HG02852 (cell line): ENCODE measurements around the gene HAPLN1.

Experiments
- ATAC-seq: cut with Tn5 transposase; IDR thresholded peaks from one replicate; pipeline ENCODE4 v1.9.1; 2021; ENCODE audit warnings: mild to moderate bottlenecking, moderate library complexity; ENCODE audit not compliant: unreplicated experiment

The HAPLN1 gene

GRCh38 chr5:83645936-83646335 is 74.7 kb downstream of the HAPLN1 start:
- ATAC-seq: no peak

DNA sequence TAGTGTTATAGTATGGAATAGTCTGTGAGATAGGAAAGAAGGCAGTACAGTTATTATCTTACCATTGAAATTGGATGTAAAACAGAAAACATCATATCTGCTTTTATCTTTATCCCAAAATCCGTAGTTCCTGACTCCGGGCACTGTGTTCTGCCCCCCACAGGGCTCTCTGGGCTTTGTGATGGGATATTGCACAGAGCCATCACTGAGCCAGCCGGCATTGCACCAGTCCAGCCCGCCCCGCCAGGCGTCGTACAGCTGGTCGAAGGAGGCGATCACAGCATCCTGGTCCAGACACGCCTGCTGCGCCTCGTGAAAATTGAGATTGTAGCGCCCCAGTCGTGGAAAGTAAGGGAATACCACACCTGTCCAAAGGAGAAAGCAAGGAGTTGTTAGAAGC is 76.4 kb downstream of the HAPLN1 start:
- no peak for ATAC-seq

DNA sequence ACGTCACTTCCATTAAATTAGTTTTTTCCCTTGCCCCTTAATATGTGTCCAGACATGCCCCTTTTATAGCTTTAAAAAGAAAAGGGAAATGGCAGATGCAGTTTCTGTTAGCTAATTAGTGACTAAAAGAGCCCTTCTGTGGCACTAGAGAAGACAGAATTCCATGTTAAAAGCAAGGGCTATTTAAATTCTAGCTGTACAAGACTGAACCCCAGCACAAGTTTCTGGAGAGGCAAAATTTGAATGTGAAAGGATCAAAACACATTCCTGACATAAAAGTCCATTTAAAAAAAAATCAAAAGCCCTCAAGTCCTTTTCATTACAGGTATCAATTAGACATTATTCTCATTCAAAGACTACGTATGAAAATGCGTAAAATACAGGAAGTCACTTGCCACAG is 78.7 kb downstream of the HAPLN1 start:
- ATAC-seq: no peak

DNA sequence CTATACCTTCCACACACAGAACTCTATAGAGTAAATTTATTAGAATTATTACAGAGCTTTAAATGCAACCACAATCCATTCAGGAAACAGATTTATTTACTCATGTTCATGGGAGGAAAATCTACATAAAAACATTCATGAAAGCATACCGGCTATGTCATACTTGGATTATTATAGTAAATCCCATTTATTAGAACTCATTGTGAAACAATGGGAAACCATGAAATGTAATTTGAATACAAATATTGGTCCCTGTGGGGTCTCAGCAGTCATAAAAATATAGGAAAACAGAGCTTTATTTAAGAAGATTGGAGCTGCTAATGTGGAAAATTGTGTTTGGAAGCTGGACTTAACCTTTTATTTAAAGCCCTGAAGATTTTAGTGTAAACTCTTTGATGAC is 80.7 kb downstream of the HAPLN1 start:
- ATAC-seq: no peak

DNA sequence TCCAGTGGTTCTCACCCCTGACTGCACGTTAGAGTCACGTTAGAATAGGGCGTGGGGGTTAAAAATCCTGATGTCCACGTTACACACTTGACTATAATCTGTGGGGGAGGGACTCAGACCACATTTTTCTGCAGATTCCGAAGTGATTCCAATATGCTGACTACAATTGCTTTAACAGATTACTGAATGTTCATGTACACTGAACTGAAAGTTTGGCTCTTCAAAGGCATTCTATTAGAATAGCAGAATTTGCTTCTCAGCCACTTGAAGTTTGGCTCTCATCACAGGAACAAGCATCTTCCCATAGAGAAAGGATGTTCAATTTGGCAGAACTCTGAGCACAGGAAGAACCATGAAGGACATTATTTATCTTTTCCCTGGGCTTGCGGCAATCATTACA is 84.5 kb downstream of the HAPLN1 start:
- ATAC-seq: no peak

DNA sequence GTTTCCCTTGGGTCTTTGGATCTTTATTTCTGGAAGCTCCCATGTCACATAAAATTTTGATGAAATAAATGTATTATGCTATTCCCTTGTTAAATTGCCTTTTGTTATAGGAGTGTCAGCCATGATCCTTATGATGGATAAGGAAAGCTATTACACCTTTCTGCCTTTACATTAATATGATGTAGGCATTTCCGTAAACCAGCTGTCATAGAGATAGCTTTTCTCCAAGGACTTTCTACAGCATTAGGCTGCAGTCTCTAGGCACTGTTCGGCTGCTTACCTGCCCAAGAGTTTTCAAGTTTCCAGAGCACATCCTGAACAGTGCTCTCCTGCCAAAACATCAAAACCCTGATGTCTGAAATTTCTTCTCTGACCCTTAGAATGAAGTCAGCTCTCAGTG is 87.4 kb downstream of the HAPLN1 start:
- ATAC-seq: no peak

DNA sequence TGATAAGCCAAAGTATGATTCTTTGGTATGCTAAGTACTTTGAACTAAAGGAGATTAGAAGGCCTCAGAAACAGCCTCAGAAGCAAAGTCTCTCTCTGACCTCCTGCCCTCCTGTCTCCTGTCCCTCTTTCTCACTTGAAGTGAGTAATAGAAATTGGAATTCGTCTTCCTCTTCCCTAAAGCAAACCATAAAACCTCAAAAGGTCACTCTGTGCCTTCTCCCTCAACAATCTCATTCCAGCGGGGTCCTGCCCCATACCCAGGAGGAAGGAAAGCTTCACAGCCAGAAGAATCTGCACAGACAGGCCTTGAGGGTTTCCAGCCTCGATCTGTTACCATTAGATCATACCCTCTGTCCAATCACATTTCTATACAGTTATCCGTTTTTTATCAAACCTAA is 87.8 kb downstream of the HAPLN1 start:
- no peak for ATAC-seq

- no peak for ATAC-seq
Measured at GRCh38 chr5:83628360-83628759, 92.3 kb downstream of the HAPLN1 start.

DNA sequence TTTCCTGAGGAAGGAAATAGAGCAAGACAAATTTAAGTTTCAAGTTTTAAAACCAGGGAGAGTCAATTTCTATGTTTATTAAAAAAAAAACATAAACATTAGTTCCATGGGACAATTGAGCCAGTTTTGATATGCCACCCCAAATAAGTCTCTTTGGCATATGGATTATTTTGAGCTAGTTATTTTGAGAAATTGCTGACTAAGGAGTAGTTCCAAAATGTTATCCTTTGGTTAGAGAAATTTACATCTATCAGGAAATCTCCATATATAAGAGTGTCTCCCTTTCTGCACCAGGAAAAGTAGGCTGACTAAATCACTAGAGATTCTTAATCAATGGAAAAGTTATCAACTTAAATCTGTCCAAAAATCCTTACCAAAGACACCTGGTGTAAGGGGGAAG is 105.8 kb downstream of the HAPLN1 start:
- no peak for ATAC-seq

DNA sequence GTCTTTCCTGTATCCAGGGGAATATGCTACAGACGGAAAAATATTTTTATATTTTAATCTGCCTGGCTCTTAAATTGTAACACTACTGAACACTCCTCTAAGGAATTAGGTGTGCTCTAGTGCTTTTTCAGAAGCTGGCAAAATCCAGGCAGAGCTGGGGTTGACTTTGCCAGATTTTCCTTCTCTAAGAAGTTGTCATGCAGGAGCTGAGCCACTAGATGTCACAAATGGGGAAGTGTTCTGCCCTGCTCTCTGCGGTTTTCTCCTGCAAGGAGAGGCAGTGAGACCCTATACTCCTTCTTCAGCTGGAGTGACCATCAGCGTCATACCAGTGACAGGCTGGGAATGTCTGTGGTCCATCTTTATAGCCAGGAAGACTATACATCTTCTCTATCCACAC is 112.5 kb downstream of the HAPLN1 start:
- ATAC-seq: peak; percentile 60

- no peak for ATAC-seq
Measured at GRCh38 chr5:83595217-83595616, 125.4 kb downstream of the HAPLN1 start.

- no peak for ATAC-seq
Measured at GRCh38 chr5:83590966-83591365, 129.7 kb downstream of the HAPLN1 start.

DNA sequence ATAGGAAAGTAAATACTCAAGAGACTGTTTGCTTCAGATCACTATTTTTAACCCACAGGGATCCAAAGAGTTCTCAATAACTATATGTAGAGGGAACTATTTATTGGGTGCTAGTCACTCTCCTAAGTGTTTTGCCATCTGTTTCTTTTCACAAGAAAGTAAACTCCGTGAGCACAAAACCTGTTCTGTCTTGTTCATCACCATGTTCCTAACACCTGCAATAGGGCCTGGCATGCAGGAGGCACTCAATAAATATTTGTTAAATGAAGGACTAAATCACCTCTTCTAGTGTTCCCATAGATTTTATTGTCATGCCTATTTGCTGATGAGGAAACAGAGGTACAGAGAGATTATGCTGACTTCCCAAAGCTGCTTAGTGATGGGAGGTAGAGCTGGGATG is 130.9 kb downstream of the HAPLN1 start:
- no peak for ATAC-seq
